Ovary (tissue), 9 donors: ENCODE data around the gene BACH2. TPM values are rescaled to one million over a fixed set of nuclear protein-coding genes. Genes with fewer than 3 reads are reported as not detected.

Experiments used
- DNase-seq, 5 donors: peaks; one replicate each; pipeline ENCODE4 v3.0.0-alpha.2; 2019 to 2020
- H3K27ac ChIP-seq, 2 donors: fragments of 200-600 bp; one replicate each; pipeline versions ENCODE4 v1.5.1 to v1.8.0; 2019 to 2022
- H3K27me3 ChIP-seq: fragments of 200-600 bp; one replicate; pipeline ENCODE4 v1.8.0; 2022
- H3K36me3 ChIP-seq: fragments of 200-600 bp; sonication (generic); one replicate; pipeline ENCODE4 v1.5.1; 2019
- H3K4me1 ChIP-seq: one replicate; pipeline ENCODE4 v1.8.1; 2013; ENCODE audit warnings: mild to moderate bottlenecking, moderate library complexity; ENCODE audit not compliant: insufficient read depth
- H3K4me3 ChIP-seq: fragments of 200-600 bp; sonication (generic); one replicate; pipeline ENCODE4 v1.5.1; 2017
- H3K9me3 ChIP-seq, 2 donors: fragments of 200-600 bp in 1 of 2; sonication (generic) in 1 of 2; one replicate each; pipeline versions ENCODE4 v1.5.1 to v1.8.1; 2013 to 2019; ENCODE audit warnings: mild to moderate bottlenecking in 1 of 2, moderate library complexity in 1 of 2
- EP300 ChIP-seq: sonication (generic); formaldehyde crosslinking; IDR thresholded peaks from one replicate; pipeline ENCODE4 v1.6.1; 2017; ENCODE audit warnings: antibody characterized with exemption
- POLR2A ChIP-seq: fragments of 450-650 bp; IDR thresholded peaks from one replicate; pipeline ENCODE4 v1.6.1; 2017; ENCODE audit warnings: antibody characterized with exemption, mild to moderate bottlenecking, moderate library complexity
- WGBS, 3 donors: extraction: QIAGEN DNeasy Blood & Tissue Kit in 1 of 3; methylation state at CpG; one replicate each; pipeline versions ENCODE4 v1.1.5 to v1.1.7; 2013 to 2017; 5-methylcytosine and 5-hydroxymethylcytosine counted together
- intact Hi-C, 4 donors: fragments of 100-400 bp; cut with DNase I; formaldehyde crosslinking; loops; one replicate each; pipeline versions ENCODE4 v1.11.0 to v1.15.1; 2022 to 2023
- polyA plus RNA-seq, 2 donors: library from polyadenylated mRNA; stranded (reverse); fragments of 200-250 nt in 1 of 2; fragments of 350-450 nt in 1 of 2; fragmentation: Illumina TruSeq in 1 of 2; extraction: RNeasy Lipid Tissue Mini Kit (QIAGEN cat#74804) in 1 of 2; gene quantifications; one replicate each; pipeline ENCODE4 v1.2.3, GENCODE V29; 2013 to 2014
- total RNA-seq, 7 donors: library from RNA; depleted of rRNA in 2 of 7; stranded (reverse); fragments of >200 nt in 2 of 7; fragmentation: NEBNext Ultra II Directional in 3 of 7; extraction: Animal tissue kit (Norgen Biotek cat#: 25700) in 3 of 7; gene quantifications; one replicate each; pipeline versions ENCODE4 v1.1.0 to v1.2.4, GENCODE V29; 2016 to 2023
- TF ChIP-seq, protein P1 (sequence below), 3 donors: fragments of 450-650 bp in 2 of 3; fragments of 200-600 bp in 1 of 3; IDR thresholded peaks; one replicate each; pipeline versions ENCODE4 v1.5.1 to v1.8.0; 2016 to 2022; ENCODE audit warnings: antibody characterized with exemption in 3 of 3, mild to moderate bottlenecking in 1 of 3
- donor health status: DM: no; HTN: no; CAD: no; lungs with moderate emphysema.
- donor health status: DM: no; HTN: no; CAD: no.
- donor health status: Bipolar disorder and iron deficiency.
- donor health status: DM: yes; HTN: yes; CAD: no.
- donor health status: DM: no; HTN: no; CAD: no.
- donor health status: DM: yes; HTN: yes; CAD: no.

Gene BACH2
- total and polyA plus RNA-seq, 9 donors: 2.6 to 19.2 (median 10.5) TPM

DNA sequence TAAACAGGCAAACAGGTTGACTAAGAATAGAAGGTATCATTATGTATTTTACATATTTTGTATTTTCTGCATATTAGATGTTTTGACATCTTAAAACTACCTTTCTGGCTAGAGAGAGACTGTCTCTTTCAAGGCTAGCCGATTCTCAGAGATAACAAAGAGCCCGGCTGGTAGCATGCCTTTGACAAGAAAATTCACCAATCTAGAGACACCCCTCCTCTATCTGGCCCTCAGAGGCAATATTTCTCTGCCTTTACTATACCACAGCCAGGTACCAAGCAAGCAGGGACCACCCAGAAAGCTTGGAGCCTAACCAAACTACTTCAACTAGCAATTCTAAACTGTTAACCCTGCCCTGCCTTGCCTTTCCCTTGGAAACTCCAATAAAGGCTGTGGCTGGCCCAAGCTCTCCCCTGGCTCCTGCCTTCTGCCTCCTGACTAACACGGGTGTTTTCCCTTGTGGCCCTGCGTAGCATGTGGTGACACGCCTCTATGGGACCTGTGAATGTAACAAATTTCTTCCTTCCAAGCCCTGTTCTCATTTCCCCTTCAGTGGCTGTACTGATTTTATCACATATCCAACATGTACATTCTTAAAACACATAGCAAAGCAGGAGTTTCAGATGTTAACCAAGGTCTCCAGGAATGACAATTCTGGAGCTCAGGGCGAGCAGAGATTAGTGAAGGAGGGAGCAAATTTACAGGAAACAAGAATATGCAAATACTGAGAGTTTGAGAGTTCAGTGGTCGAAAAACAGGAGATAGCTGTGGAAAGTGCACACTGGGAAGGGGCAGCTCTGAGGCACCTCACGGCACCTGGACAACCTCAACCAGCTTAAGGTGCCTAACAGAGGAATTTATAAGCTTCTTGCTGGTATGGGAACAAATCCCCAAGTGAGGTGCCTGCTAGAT, 120.8 kb downstream of the BACH2 start:
- H3K27ac ChIP-seq: no peak overlapping the region
- no peak overlapping the region for H3K4me3 ChIP-seq
- intact Hi-C loops: no loop called here
- H3K36me3 ChIP-seq: no peaks in the 10 kb centered on the region
- no peaks in the 10 kb centered on the region for H3K9me3 ChIP-seq
- DNase-seq: no peak
- TF ChIP-seq POLR2A (no peak), EP300 (no peak)
- TF ChIP-seq, protein P1, sequence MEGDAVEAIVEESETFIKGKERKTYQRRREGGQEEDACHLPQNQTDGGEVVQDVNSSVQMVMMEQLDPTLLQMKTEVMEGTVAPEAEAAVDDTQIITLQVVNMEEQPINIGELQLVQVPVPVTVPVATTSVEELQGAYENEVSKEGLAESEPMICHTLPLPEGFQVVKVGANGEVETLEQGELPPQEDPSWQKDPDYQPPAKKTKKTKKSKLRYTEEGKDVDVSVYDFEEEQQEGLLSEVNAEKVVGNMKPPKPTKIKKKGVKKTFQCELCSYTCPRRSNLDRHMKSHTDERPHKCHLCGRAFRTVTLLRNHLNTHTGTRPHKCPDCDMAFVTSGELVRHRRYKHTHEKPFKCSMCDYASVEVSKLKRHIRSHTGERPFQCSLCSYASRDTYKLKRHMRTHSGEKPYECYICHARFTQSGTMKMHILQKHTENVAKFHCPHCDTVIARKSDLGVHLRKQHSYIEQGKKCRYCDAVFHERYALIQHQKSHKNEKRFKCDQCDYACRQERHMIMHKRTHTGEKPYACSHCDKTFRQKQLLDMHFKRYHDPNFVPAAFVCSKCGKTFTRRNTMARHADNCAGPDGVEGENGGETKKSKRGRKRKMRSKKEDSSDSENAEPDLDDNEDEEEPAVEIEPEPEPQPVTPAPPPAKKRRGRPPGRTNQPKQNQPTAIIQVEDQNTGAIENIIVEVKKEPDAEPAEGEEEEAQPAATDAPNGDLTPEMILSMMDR (IDR thresholded peaks at IDR 0.05): no peak
- no peaks in the 10 kb centered on the region for H3K4me1 ChIP-seq
- H3K27me3 ChIP-seq: no peaks in the 10 kb centered on the region
- 71 to 80% (median 79%) methylated on average over 8 of the region's 8 CpGs for WGBS, 3 donors

DNA sequence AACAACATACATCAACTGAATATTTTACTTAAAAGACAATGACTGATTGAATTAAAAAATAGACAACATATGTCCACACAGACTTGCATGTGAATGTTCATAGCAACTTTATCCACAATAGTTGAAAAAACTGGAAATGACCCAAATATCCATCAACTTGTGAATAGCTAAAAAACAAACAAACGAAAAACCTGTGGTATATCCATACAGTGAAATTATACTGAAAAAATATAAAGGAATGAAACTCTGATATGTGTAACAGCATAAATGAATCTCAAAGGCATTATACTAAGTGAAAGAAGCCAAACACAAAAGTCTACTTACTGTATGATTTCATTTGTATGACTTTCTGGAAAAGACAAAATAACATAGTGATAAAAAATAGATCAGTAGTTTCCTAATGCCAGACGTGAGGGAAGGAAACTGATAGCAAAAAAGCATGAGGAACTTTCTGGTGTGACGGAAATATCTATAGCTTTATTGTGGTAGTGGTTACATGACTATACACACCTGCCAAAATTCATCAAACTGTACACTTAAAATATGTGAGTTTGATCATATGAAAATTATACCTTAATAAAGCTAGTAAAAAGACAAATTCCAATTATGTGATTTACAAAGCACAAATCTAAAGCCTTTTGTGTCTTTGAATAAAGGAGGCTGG, 123.2 kb downstream of the BACH2 start:
- 71 to 73% (median 71%) methylated on average over 3 of the region's 3 CpGs for WGBS, 3 donors
- no peaks in the 10 kb centered on the region for H3K27me3 ChIP-seq
- no peak for DNase-seq
- no peaks in the 10 kb centered on the region for H3K36me3 ChIP-seq
- H3K4me1 ChIP-seq: peaks cover 1% of the 10 kb centered on the region
- H3K27ac ChIP-seq: no peak overlapping the region
- no peaks in the 10 kb centered on the region for H3K9me3 ChIP-seq
- TF ChIP-seq, protein P1 (IDR thresholded peaks at IDR 0.05): no peak
- TF ChIP-seq EP300 (no peak), POLR2A (no peak)
- no peak overlapping the region for H3K4me3 ChIP-seq
- intact Hi-C loops: no loop called here

DNA sequence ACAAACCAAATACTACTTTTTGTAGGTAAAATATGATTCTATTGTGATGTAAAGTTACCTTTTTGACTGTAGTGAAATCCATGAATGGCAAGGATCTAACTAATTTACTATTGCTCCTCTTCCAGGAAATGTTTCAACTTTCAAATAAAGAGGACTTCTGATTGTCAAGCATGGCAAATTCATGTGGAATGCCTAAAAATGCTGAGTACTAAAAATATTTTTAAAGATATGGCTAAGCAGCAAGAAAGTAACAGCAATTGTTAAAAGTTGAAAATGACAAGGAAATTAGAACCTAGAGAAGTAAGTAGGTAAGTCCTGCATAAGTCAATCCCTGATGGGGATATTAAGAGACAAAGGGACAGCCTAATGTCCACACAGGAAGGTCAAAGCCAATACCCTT, 126.0 kb downstream of the BACH2 start:
- Histone ChIP-seq H3K4me1 (peaks cover 3% of the 10 kb centered on the region), H3K27me3 (no peaks in the 10 kb centered on the region), H3K36me3 (no peaks in the 10 kb centered on the region), H3K9me3 (no peaks in the 10 kb centered on the region), H3K27ac (no peak overlapping the region), H3K4me3 (no peak overlapping the region)
- TF ChIP-seq, protein P1 (IDR thresholded peaks at IDR 0.05): no peak
- TF ChIP-seq EP300 (no peak), POLR2A (no peak)
- intact Hi-C loops: no loop called here
- no peak for DNase-seq

DNA sequence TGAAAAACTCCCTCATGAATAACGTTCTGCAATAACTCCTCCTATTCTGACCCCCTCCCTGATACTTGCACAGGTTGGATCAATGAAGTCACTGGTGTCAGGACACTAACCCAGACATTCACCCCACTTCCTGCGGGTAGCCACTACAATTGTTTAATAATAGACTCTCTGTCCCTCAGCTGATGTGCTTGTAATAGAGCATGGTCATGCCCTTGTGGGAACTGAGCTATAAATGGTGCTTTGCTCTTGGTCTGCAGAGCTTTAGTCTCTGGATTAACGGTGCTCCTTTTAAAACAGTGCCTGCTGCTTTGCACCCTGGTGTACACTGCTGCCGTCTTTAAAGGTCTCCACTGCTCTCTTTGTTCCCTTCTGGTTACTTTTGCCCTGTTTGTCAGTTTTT, 127.3 kb downstream of the BACH2 start:
- H3K4me3 ChIP-seq: no peak overlapping the region
- H3K27ac ChIP-seq: no peak overlapping the region
- 19 to 46% (median 44%) methylated on average over 4 of the region's 4 CpGs for WGBS, 3 donors
- no peaks in the 10 kb centered on the region for H3K9me3 ChIP-seq
- intact Hi-C loops: no loop called here
- no peaks in the 10 kb centered on the region for H3K27me3 ChIP-seq
- H3K36me3 ChIP-seq: no peaks in the 10 kb centered on the region
- H3K4me1 ChIP-seq: peaks cover 3% of the 10 kb centered on the region
- DNase-seq: no peak
- TF ChIP-seq POLR2A: no peak
- TF ChIP-seq, protein P1 (IDR thresholded peaks at IDR 0.05): no peak
- TF ChIP-seq EP300: no peak
